ENCODE data around the gene NHSL1. TPM values are rescaled to one million over a fixed set of nuclear protein-coding genes. Genes with fewer than 3 reads are reported as not detected.
A peak's percentile ranks its signal among the peaks of the same experiment; 100 is the strongest.

Gene NHSL1
- polyA plus RNA-seq, 3 donors: 0.06 to 2.8 (median 0.51) TPM

DNA sequence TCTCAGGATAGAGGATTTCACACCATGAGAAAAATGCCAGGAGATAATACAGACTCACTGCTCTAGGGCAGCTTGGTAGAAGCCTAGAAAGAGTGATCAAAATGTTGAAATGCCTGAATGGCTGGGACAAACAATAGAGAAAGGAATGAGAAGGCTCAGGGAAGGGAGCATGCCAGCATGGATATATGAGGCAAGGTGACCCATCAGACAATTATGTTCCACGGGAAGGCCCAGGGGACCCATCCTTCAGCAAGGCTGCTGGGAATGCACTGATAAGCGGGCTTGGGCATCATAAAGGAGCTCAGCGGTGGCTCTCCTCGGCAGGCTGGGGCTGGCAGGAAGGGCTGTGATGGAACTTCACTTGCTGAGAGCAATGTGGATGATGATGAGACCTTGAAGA is 83.1 kb downstream of the NHSL1 start:
- peaks cover 85 to 98% of the 10 kb centered on the region in 2 donors for H3K36me3 Mint-ChIP-seq
- WGBS (ENCODE audit: insufficient coverage): 100% methylated on average over 1 of the region's 4 CpGs

DNA sequence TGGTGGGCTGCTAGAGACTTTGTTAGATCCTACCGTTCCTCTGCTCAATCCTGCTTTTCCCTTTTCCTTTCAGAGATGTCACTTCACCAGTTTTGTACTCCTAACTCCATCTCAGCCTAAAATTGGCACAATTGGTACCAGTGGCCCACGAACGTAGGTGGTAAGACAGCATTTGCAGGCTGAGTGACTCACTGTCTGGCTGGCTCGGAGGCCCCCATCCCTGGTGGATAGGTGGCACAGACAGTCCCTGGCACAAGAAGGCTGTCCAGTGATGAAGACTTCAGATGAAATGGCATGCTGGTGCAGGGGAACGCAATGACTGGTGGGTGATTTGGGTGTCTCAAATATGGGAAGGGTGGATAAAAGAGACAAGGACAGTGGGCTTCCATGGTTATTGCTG is 84.2 kb downstream of the NHSL1 start:
- Mint-ChIP-seq H3K4me3 (no peak overlapping the region), H3K4me1 (peaks cover 14% of the 10 kb centered on the region), H3K27me3 (ENCODE audit: low read depth in 3 of 3) (no peaks in the 10 kb centered on the region), H3K36me3 (peaks cover 87 to 95% of the 10 kb centered on the region in 2 donors), H3K27ac (no peak overlapping the region), H3K9me3 (peaks cover 0 to 11% (median 8%) of the 10 kb centered on the region in 7 donors)
- Histone ChIP-seq H3K9me3 (replicated peaks in 1 of 2; ENCODE audit: control insufficient read depth in 1 of 2, insufficient read depth in 1 of 2, low read length in 2 of 2) (peaks cover 0 to 3% of the 10 kb centered on the region in 2 donors), H3K4me3 (replicated peaks in 1 of 3; ENCODE audit: low read depth in 2 of 3, low read length in 3 of 3) (no peak overlapping the region), H3K9ac (ENCODE audit: insufficient read depth, low read length, poor library complexity, severe bottlenecking) (no peak overlapping the region), H3K4me1 (ENCODE audit: control insufficient read depth in 1 of 2, insufficient read depth in 2 of 2, low read length in 2 of 2) (peaks cover 13 to 16% of the 10 kb centered on the region in 2 donors), H3K4me2 (replicated peaks; ENCODE audit: extremely low read depth, low read length, poor library complexity, severe bottlenecking) (no peak overlapping the region), H4K20me1 (ENCODE audit: insufficient read depth, low read length) (peaks cover 7% of the 10 kb centered on the region), H3K27ac (ENCODE audit: low read depth in 1 of 2, low read length in 2 of 2) (no peak overlapping the region), H3K36me3 (replicated peaks in 1 of 2; ENCODE audit: control insufficient read depth in 1 of 2, insufficient read depth in 2 of 2, low read length in 2 of 2) (peaks cover 68 to 91% of the 10 kb centered on the region in 2 donors), H3K27me3 (ENCODE audit: control insufficient read depth in 2 of 2, insufficient read depth in 2 of 2, low read length in 2 of 2) (no peaks in the 10 kb centered on the region), H3K79me2 (ENCODE audit: insufficient read depth, low read length) (peaks cover 17% of the 10 kb centered on the region), H2AFZ (ENCODE audit: insufficient read depth, low read depth, low read length, poor library complexity, severe bottlenecking) (no peak overlapping the region)
- intact Hi-C loops (cut with micrococcal nuclease): loop anchor here in 1 of 2 donors (10.0 kb wide), 1 partner anchor 180 kb away; no protein-coding TSS in a partner anchor
- 100% methylated on average over 4 of the region's 5 CpGs for WGBS (ENCODE audit: insufficient coverage)
- TF ChIP-seq, protein P1, sequence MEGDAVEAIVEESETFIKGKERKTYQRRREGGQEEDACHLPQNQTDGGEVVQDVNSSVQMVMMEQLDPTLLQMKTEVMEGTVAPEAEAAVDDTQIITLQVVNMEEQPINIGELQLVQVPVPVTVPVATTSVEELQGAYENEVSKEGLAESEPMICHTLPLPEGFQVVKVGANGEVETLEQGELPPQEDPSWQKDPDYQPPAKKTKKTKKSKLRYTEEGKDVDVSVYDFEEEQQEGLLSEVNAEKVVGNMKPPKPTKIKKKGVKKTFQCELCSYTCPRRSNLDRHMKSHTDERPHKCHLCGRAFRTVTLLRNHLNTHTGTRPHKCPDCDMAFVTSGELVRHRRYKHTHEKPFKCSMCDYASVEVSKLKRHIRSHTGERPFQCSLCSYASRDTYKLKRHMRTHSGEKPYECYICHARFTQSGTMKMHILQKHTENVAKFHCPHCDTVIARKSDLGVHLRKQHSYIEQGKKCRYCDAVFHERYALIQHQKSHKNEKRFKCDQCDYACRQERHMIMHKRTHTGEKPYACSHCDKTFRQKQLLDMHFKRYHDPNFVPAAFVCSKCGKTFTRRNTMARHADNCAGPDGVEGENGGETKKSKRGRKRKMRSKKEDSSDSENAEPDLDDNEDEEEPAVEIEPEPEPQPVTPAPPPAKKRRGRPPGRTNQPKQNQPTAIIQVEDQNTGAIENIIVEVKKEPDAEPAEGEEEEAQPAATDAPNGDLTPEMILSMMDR (IDR thresholded peaks at IDR 0.05): no peak
- DNase-seq: no peak

More for the DNA sequence above, 83.1 kb downstream of the NHSL1 start:
- H3K27ac ChIP-seq (ENCODE audit: low read depth in 1 of 2, low read length in 2 of 2): no peak overlapping the region
- no peak overlapping the region for H3K9ac ChIP-seq (ENCODE audit: insufficient read depth, low read length, poor library complexity, severe bottlenecking)
- H3K9me3 ChIP-seq (replicated peaks in 1 of 2; ENCODE audit: control insufficient read depth in 1 of 2, insufficient read depth in 1 of 2, low read length in 2 of 2): peaks cover 0 to 6% of the 10 kb centered on the region in 2 donors
- Mint-ChIP-seq H3K4me1 (peaks cover 11% of the 10 kb centered on the region), H3K27ac (peak overlapping the region in 1 of 7 donors; percentile 54), H3K4me3 (no peak overlapping the region), H3K9me3 (peaks cover 0 to 17% (median 9%) of the 10 kb centered on the region in 7 donors), H3K27me3 (ENCODE audit: low read depth in 3 of 3) (no peaks in the 10 kb centered on the region)
- peaks cover 9% of the 10 kb centered on the region for H3K79me2 ChIP-seq (ENCODE audit: insufficient read depth, low read length)
- peaks cover 68 to 92% of the 10 kb centered on the region in 2 donors for H3K36me3 ChIP-seq (replicated peaks in 1 of 2; ENCODE audit: control insufficient read depth in 1 of 2, insufficient read depth in 2 of 2, low read length in 2 of 2)
- no peak overlapping the region for H2AFZ ChIP-seq (ENCODE audit: insufficient read depth, low read depth, low read length, poor library complexity, severe bottlenecking)
- H4K20me1 ChIP-seq (ENCODE audit: insufficient read depth, low read length): peaks cover 4% of the 10 kb centered on the region
- intact Hi-C loops (cut with micrococcal nuclease): loop anchor here in 1 of 2 donors (10.0 kb wide), 1 partner anchor 179 kb away; no protein-coding TSS in a partner anchor
- no peaks in the 10 kb centered on the region for H3K27me3 ChIP-seq (ENCODE audit: control insufficient read depth in 2 of 2, insufficient read depth in 2 of 2, low read length in 2 of 2)
- H3K4me3 ChIP-seq (replicated peaks in 1 of 3; ENCODE audit: low read depth in 2 of 3, low read length in 3 of 3): no peak overlapping the region
- TF ChIP-seq, protein P1 (IDR thresholded peaks at IDR 0.05): no peak
- H3K4me1 ChIP-seq (ENCODE audit: control insufficient read depth in 1 of 2, insufficient read depth in 2 of 2, low read length in 2 of 2): peaks cover 3 to 5% of the 10 kb centered on the region in 2 donors
- no peak for DNase-seq
- H3K4me2 ChIP-seq (replicated peaks; ENCODE audit: extremely low read depth, low read length, poor library complexity, severe bottlenecking): no peak overlapping the region
